Central memory CD8-positive, alpha-beta T cell (primary cell): ENCODE results near the gene VTN.

Experiments used
- ATAC-seq: fragments of 150-1000 bp; cut with Tn5 transposase; replicated peaks from 2 replicates; pipeline ENCODE4 v1.10.0; 2022; ENCODE audit warnings: mild to moderate bottlenecking, moderate FRiP score, moderate number of reproducible peaks; ENCODE audit not compliant: poor library complexity, severe bottlenecking; ENCODE audit errors: extremely low read depth
- DNase-seq, 2 donors: peaks; one replicate each; pipeline ENCODE4 v3.0.0; 2021; ENCODE audit warnings: low spot score in 2 of 2
- H3K27ac Mint-ChIP-seq: one replicate; pipeline ENCODE4 v1.8.0; 2022; ENCODE audit warnings: low read depth, mild to moderate bottlenecking, moderate library complexity, mixed read lengths
- H3K27me3 Mint-ChIP-seq: one replicate; pipeline ENCODE4 v1.8.0; 2022; ENCODE audit warnings: mixed read lengths
- H3K36me3 Mint-ChIP-seq: one replicate; pipeline ENCODE4 v1.8.0; 2022; ENCODE audit warnings: mild to moderate bottlenecking, moderate library complexity, mixed read lengths; ENCODE audit not compliant: insufficient read depth
- H3K4me1 Mint-ChIP-seq: one replicate; pipeline ENCODE4 v1.8.0; 2022; ENCODE audit warnings: mixed read lengths
- H3K4me3 Mint-ChIP-seq: one replicate; pipeline ENCODE4 v1.8.0; 2022; ENCODE audit warnings: mild to moderate bottlenecking, moderate library complexity, mixed read lengths
- H3K9me3 Mint-ChIP-seq: one replicate; pipeline ENCODE4 v1.8.0; 2022; ENCODE audit warnings: mixed read lengths

The VTN gene

GRCh38 chr17:28331891-28332420 is 38.2 kb downstream of the VTN start:
- no peak for DNase-seq
- Mint-ChIP-seq H3K9me3 (no peaks in the 10 kb centered on the region), H3K27ac (peak overlapping the region; percentile 9), H3K27me3 (no peaks in the 10 kb centered on the region), H3K4me1 (peaks cover 40% of the 10 kb centered on the region), H3K4me3 (no peak overlapping the region), H3K36me3 (peaks cover 28% of the 10 kb centered on the region)
- no peak for ATAC-seq

- DNase-seq (no peak), ATAC-seq (no peak)
- no peaks in the 10 kb centered on the region for H3K9me3 Mint-ChIP-seq
- H3K4me3 Mint-ChIP-seq, result no peak overlapping the region
- H3K36me3 Mint-ChIP-seq, result peaks cover 28% of the 10 kb centered on the region
- no peaks in the 10 kb centered on the region for H3K27me3 Mint-ChIP-seq
- H3K4me1 Mint-ChIP-seq, result peaks cover 29% of the 10 kb centered on the region
- no peak overlapping the region for H3K27ac Mint-ChIP-seq
Observed at GRCh38 chr17:28330671-28331070, 39.4 kb downstream of the VTN start.

GRCh38 chr17:28328325-28328724 is 41.8 kb downstream of the VTN start:
- no peak overlapping the region for H3K27ac Mint-ChIP-seq
- H3K4me3 Mint-ChIP-seq, result no peak overlapping the region
- ATAC-seq (no peak), DNase-seq (no peak)
- H3K4me1 Mint-ChIP-seq, result peaks cover 12% of the 10 kb centered on the region
- no peaks in the 10 kb centered on the region for H3K27me3 Mint-ChIP-seq
- no peaks in the 10 kb centered on the region for H3K9me3 Mint-ChIP-seq
- H3K36me3 Mint-ChIP-seq, result peaks cover 19% of the 10 kb centered on the region

GRCh38 chr17:28327709-28328108 is 42.4 kb downstream of the VTN start:
- peaks cover 8% of the 10 kb centered on the region for H3K4me1 Mint-ChIP-seq
- H3K27me3 Mint-ChIP-seq, result no peaks in the 10 kb centered on the region
- no peak for DNase-seq
- no peak for ATAC-seq
- H3K9me3 Mint-ChIP-seq, result no peaks in the 10 kb centered on the region
- no peak overlapping the region for H3K27ac Mint-ChIP-seq
- peaks cover 17% of the 10 kb centered on the region for H3K36me3 Mint-ChIP-seq
- no peak overlapping the region for H3K4me3 Mint-ChIP-seq

- DNase-seq (no peak), ATAC-seq (no peak)
- Mint-ChIP-seq H3K27me3 (no peaks in the 10 kb centered on the region), H3K4me1 (peaks cover 2% of the 10 kb centered on the region), H3K4me3 (no peak overlapping the region), H3K9me3 (no peaks in the 10 kb centered on the region), H3K27ac (no peak overlapping the region), H3K36me3 (peaks cover 17% of the 10 kb centered on the region)
Observed at GRCh38 chr17:28327031-28327607, 43.0 kb downstream of the VTN start.

- Mint-ChIP-seq H3K27me3 (no peaks in the 10 kb centered on the region), H3K4me1 (no peaks in the 10 kb centered on the region), H3K36me3 (peaks cover 17% of the 10 kb centered on the region), H3K27ac (no peak overlapping the region), H3K4me3 (no peak overlapping the region), H3K9me3 (no peaks in the 10 kb centered on the region)
- DNase-seq (no peak), ATAC-seq (no peak)
Observed at GRCh38 chr17:28326114-28326513, 44.0 kb downstream of the VTN start.

- DNase-seq, result no peak
- Mint-ChIP-seq H3K27me3 (no peaks in the 10 kb centered on the region), H3K36me3 (peaks cover 17% of the 10 kb centered on the region), H3K4me3 (no peak overlapping the region), H3K9me3 (no peaks in the 10 kb centered on the region), H3K4me1 (peaks cover 7% of the 10 kb centered on the region), H3K27ac (no peak overlapping the region)
- no peak for ATAC-seq
Observed at GRCh38 chr17:28325211-28325610, 44.9 kb downstream of the VTN start.

GRCh38 chr17:28324781-28325180 is 45.3 kb downstream of the VTN start:
- H3K27me3 Mint-ChIP-seq, result no peaks in the 10 kb centered on the region
- H3K4me1 Mint-ChIP-seq, result peaks cover 11% of the 10 kb centered on the region
- DNase-seq, result no peak
- no peak overlapping the region for H3K4me3 Mint-ChIP-seq
- H3K36me3 Mint-ChIP-seq, result peaks cover 17% of the 10 kb centered on the region
- no peaks in the 10 kb centered on the region for H3K9me3 Mint-ChIP-seq
- H3K27ac Mint-ChIP-seq, result no peak overlapping the region
- ATAC-seq, result no peak

- Mint-ChIP-seq H3K27ac (no peak overlapping the region), H3K27me3 (no peaks in the 10 kb centered on the region), H3K36me3 (peaks cover 14% of the 10 kb centered on the region), H3K9me3 (no peaks in the 10 kb centered on the region), H3K4me1 (peaks cover 16% of the 10 kb centered on the region), H3K4me3 (no peak overlapping the region)
- no peak for DNase-seq
- no peak for ATAC-seq
Observed at GRCh38 chr17:28324267-28324745, 45.8 kb downstream of the VTN start.

- ATAC-seq, result no peak
- no peaks in the 10 kb centered on the region for H3K27me3 Mint-ChIP-seq
- DNase-seq, result no peak
- H3K4me3 Mint-ChIP-seq, result peak overlapping the region; percentile 90
- H3K9me3 Mint-ChIP-seq, result no peaks in the 10 kb centered on the region
- peaks cover 9% of the 10 kb centered on the region for H3K36me3 Mint-ChIP-seq
- H3K27ac Mint-ChIP-seq, result peak overlapping the region; percentile 50
- peaks cover 29% of the 10 kb centered on the region for H3K4me1 Mint-ChIP-seq
Observed at GRCh38 chr17:28320215-28321061, 49.7 kb downstream of the VTN start.

GRCh38 chr17:28319598-28319935 is 50.5 kb downstream of the VTN start:
- no peaks in the 10 kb centered on the region for H3K27me3 Mint-ChIP-seq
- no peak for ATAC-seq
- H3K4me1 Mint-ChIP-seq, result peaks cover 29% of the 10 kb centered on the region
- H3K36me3 Mint-ChIP-seq, result peaks cover 6% of the 10 kb centered on the region
- DNase-seq, result no peak
- H3K4me3 Mint-ChIP-seq, result peak overlapping the region; percentile 90
- H3K9me3 Mint-ChIP-seq, result no peaks in the 10 kb centered on the region
- H3K27ac Mint-ChIP-seq, result peak overlapping the region; percentile 50

- H3K4me3 Mint-ChIP-seq, result peak within 1 kb of the TSS; percentile 90
- peak within 1 kb of the TSS; percentile 50 for H3K27ac Mint-ChIP-seq
Observed at GRCh38 chr17:28318759-28319597, 51.1 kb downstream of the VTN start, which contains the start of gene TMEM97. Gene TMEM97 (plus strand): TSS chr17:28319200. CDS start chr17:28319240, 40 bp downstream.

More at GRCh38 chr17:28318759-28319597, 51.1 kb downstream of the VTN start, which contains the start of gene TMEM97:
- Mint-ChIP-seq H3K36me3 (peaks cover 6% of the 10 kb centered on the region), H3K4me1 (peaks cover 29% of the 10 kb centered on the region), H3K27me3 (no peaks in the 10 kb centered on the region), H3K9me3 (no peaks in the 10 kb centered on the region)
- DNase-seq, result peak; percentile 82 to 89
- ATAC-seq, result peak; percentile 99
